Pancreas (tissue), 10 donors: ENCODE results near the gene CAPN13. TPM values are rescaled to one million over a fixed set of nuclear protein-coding genes. Genes with fewer than 3 reads are reported as not detected.

Experiments
- ATAC-seq, 4 donors: fragments of 200-7000 bp; cut with Tn5 transposase; one replicate each; pipeline versions ENCODE4 v1.8.0 to v1.9.1; 2020; ENCODE audit warnings: mild to moderate bottlenecking in 4 of 4, moderate library complexity in 4 of 4
- DNase-seq, 6 donors: peaks; one replicate each; pipeline ENCODE4 v3.0.0-alpha.2; 2020
- FAIRE-seq: peaks from 2 replicates; lab custom pipeline; 2012; peaks lifted over from hg19 to GRCh38; lab: Jason Lieb, UNC
- H3K27ac ChIP-seq, 4 donors: fragments of 200-600 bp; sonication (generic); 1 replicate in 3 of 4; 2 replicates in 1 of 4; pipeline versions ENCODE4 v1.5.0 to v1.8.0; 2020
- H3K27me3 ChIP-seq, 4 donors: fragments of 200-600 bp; one replicate each; pipeline ENCODE4 v1.8.0; 2021
- H3K36me3 ChIP-seq, 3 donors: fragments of 200-600 bp; sonication (generic) in 1 of 3; one replicate each; pipeline versions ENCODE4 v1.5.0 to v1.8.0; 2020 to 2021
- H3K4me1 ChIP-seq, 3 donors: fragments of 200-600 bp; one replicate each; pipeline ENCODE4 v1.8.0; 2021
- H3K4me3 ChIP-seq, 4 donors: fragments of 200-600 bp; sonication (generic) in 2 of 4; one replicate each; pipeline versions ENCODE4 v1.5.0 to v1.8.0; 2020 to 2021
- H3K9me3 ChIP-seq, 4 donors: fragments of 200-600 bp; one replicate each; pipeline ENCODE4 v1.8.0; 2021
- WGBS, 2 donors: extraction: QIAGEN DNeasy Blood & Tissue Kit; methylation state at CpG; one replicate each; pipeline ENCODE4 v1.1.7; 2013; 5-methylcytosine and 5-hydroxymethylcytosine counted together
- intact Hi-C, 3 donors: fragments of 100-400 bp; cut with DNase I; formaldehyde crosslinking; loops; one replicate each; pipeline versions ENCODE4 v1.11.1 to v1.14.2; 2022
- polyA plus RNA-seq, 2 donors: library from polyadenylated mRNA; stranded (reverse); fragments of 200-250 nt; gene quantifications; one replicate each; pipeline ENCODE4 v1.2.3, GENCODE V29; 2013
- total RNA-seq, 6 donors: library from RNA; stranded (reverse); fragmentation: NEBNext Ultra II Directional in 4 of 6; extraction: Animal tissue kit (Norgen Biotek cat#: 25700) in 4 of 6; gene quantifications; one replicate each; pipeline versions ENCODE4 v1.2.1 to v1.2.4, GENCODE V29; 2021 to 2023
- TF ChIP-seq, protein P1 (sequence below), 4 donors: fragments of 200-600 bp; sonication (generic) in 3 of 4; IDR thresholded peaks; one replicate each; pipeline versions ENCODE4 v1.5.0 to v1.8.0; 2021; ENCODE audit warnings: antibody characterized with exemption in 4 of 4
- donor health status: healthy with polysubstance abuse.
- donor health status: DM: no; HTN: no; CAD: no; lungs with moderate emphysema.
- donor health status: DM: no; HTN: no; CAD: no.
- donor health status: control.
- donor health status: control.
- donor health status: Bipolar disorder and iron deficiency.
- donor health status: DM: yes; HTN: yes; CAD: no.
- donor health status: DM: no; HTN: no; CAD: no.
- donor health status: DM: no; HTN: no; CAD: no.
- donor health status: DM: yes; HTN: yes; CAD: no.

Gene CAPN13
- total and polyA plus RNA-seq, 8 donors = 2.7 to 18.3 (median 6.5) TPM

DNA sequence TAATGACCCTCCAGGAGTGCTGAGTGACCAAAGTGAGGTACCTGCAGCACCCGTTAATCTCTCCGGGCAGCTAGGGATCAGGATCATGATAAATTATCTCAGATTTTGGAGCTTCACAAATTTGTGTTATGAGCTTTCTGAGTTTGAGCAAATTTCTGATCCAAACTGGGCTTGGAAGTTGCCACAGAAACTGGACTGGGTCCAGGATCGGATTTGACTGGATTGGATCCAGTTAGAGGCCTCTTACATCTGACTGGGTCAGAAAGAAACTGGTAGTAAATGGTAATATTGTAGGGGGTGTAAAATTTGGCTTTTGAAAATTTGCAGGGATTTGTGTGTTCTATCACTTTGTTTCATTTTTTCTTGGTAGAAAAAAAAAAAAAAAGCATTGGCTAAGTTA, 19.7 kb upstream of the CAPN13 start:
- no peak overlapping the region for H3K4me3 ChIP-seq
- FAIRE-seq (no peak), ATAC-seq (no peak), DNase-seq (no peak)
- TF ChIP-seq, protein P1, sequence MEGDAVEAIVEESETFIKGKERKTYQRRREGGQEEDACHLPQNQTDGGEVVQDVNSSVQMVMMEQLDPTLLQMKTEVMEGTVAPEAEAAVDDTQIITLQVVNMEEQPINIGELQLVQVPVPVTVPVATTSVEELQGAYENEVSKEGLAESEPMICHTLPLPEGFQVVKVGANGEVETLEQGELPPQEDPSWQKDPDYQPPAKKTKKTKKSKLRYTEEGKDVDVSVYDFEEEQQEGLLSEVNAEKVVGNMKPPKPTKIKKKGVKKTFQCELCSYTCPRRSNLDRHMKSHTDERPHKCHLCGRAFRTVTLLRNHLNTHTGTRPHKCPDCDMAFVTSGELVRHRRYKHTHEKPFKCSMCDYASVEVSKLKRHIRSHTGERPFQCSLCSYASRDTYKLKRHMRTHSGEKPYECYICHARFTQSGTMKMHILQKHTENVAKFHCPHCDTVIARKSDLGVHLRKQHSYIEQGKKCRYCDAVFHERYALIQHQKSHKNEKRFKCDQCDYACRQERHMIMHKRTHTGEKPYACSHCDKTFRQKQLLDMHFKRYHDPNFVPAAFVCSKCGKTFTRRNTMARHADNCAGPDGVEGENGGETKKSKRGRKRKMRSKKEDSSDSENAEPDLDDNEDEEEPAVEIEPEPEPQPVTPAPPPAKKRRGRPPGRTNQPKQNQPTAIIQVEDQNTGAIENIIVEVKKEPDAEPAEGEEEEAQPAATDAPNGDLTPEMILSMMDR (IDR thresholded peaks at IDR 0.05) = no peak
- H3K27me3 ChIP-seq = no peaks in the 10 kb centered on the region
- intact Hi-C loops = no loop called here
- no peaks in the 10 kb centered on the region for H3K9me3 ChIP-seq
- 69 to 78% methylated on average over 3 of the region's 3 CpGs for WGBS, 2 donors
- no peaks in the 10 kb centered on the region for H3K4me1 ChIP-seq
- no peak overlapping the region for H3K27ac ChIP-seq
- H3K36me3 ChIP-seq = no peaks in the 10 kb centered on the region

DNA sequence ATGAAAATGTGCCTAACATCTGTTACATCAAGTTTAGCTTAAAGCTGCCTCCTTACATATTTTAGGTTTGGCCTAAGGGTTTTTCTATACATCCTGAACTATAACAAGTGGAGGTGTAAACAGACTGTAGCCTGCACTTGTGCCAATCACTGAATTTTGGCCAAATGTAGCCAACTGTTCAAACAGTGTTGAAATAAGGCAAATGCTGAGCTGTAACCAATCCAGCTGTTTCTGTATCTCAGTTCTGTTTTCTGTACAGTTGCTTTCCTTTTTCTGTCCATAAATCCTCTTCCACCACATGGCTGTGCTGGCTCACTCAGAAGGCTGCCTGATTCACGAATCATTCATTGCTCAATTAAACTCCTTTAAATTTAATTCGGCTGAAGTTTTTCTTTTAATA, 19.2 kb upstream of the CAPN13 start:
- H3K36me3 ChIP-seq = no peaks in the 10 kb centered on the region
- H3K27me3 ChIP-seq = no peaks in the 10 kb centered on the region
- TF ChIP-seq, protein P1 (IDR thresholded peaks at IDR 0.05) = no peak
- FAIRE-seq = no peak
- no peak overlapping the region for H3K4me3 ChIP-seq
- no peak for ATAC-seq
- H3K27ac ChIP-seq = no peak overlapping the region
- WGBS, 2 donors = 57 to 58% methylated on average over 2 of the region's 2 CpGs
- no peaks in the 10 kb centered on the region for H3K4me1 ChIP-seq
- intact Hi-C loops = no loop called here
- DNase-seq = no peak
- H3K9me3 ChIP-seq = no peaks in the 10 kb centered on the region

DNA sequence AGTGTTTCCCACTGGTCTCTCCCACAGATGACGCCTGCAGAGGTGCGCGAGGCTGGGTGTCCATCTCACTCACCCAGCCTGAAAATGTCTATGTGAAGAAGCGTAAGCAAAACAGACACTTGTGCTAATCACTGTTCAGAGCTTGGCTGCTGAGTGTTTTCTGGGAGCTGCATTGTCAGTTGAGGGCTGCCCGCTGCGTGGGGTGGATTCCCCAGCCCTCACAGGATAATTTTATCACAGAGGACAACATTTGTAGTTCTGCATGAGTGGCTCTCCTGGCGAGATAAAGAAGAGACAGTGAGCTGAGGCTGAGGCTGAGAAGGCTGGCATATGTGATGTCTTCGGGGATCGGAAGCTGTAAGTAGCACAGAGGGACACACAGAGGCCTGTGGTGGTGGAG, 16.2 kb upstream of the CAPN13 start:
- H3K36me3 ChIP-seq = no peaks in the 10 kb centered on the region
- no peak for FAIRE-seq
- whole genome bisulfite sequencing, 2 donors = 85 to 86% methylated on average over 9 of the region's 9 CpGs
- H3K27me3 ChIP-seq = no peaks in the 10 kb centered on the region
- TF ChIP-seq, protein P1 (IDR thresholded peaks at IDR 0.05) = no peak
- no peaks in the 10 kb centered on the region for H3K4me1 ChIP-seq
- H3K4me3 ChIP-seq = no peak overlapping the region
- H3K27ac ChIP-seq = no peak overlapping the region
- intact Hi-C loops = no loop called here
- DNase-seq = no peak
- peak in 1 of 4 donors; percentile 25 for ATAC-seq
- H3K9me3 ChIP-seq = no peaks in the 10 kb centered on the region

DNA sequence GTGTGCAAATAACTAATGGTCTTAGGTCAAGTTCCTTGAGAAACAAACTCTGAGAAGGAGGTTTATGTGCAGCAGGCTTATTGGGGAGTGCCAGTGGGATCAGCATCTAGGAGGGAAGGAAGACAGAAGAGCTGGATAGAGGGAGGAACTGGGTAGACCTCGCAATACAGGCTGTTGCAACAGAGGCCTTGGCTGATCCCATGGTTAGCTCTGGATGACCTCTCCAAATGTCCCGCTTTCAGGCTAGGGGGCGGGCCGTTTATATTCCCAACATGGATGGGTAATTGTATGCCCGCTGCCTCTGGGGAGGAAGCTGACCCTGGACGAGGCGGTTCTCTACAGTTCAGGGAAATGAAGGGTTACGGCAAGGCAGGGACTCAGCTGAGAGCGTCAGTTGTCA, 14.7 kb upstream of the CAPN13 start:
- H3K4me3 ChIP-seq = no peak overlapping the region
- H3K4me1 ChIP-seq = no peaks in the 10 kb centered on the region
- DNase-seq (no peak), ATAC-seq (no peak), FAIRE-seq (no peak)
- H3K27me3 ChIP-seq = no peaks in the 10 kb centered on the region
- TF ChIP-seq, protein P1 (IDR thresholded peaks at IDR 0.05) = no peak
- no peaks in the 10 kb centered on the region for H3K36me3 ChIP-seq
- intact Hi-C loops = no loop called here
- no peaks in the 10 kb centered on the region for H3K9me3 ChIP-seq
- H3K27ac ChIP-seq = no peak overlapping the region
- WGBS, 2 donors = 82 to 93% methylated on average over 9 of the region's 9 CpGs

DNA sequence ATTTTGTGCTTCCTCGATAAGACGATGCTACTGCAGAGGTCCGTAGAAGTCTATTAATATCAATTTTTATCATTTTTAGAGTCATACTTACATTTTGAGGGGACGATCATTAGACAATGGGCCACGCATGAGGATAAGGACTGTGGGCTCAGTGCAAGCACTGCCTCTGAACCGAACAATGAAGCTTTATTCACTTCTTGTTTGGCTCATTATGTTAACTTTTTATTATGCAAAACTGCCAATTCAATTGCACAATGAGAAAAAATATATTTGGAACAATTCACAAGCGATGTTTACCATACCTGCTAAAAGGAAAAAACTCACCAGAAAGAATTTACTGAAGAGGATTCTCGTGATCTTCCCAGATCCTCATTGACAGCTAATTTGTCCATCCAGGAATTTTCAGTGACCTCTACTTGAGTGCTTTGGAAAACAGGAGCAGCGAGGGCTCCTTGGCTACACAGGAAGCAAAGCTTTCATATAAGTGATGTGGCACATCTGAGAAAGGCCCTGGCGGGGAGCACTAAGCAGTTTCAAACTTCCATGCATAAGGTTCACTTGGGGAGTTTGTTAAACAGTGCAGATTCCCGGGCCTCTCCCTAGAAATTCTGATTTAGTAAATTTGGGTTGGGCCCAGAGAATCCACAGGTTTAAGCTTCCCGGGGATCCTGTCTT, 13.3 kb upstream of the CAPN13 start:
- no peak for FAIRE-seq

More for the DNA sequence above, 13.3 kb upstream of the CAPN13 start:
- H3K27me3 ChIP-seq = no peaks in the 10 kb centered on the region
- WGBS, 2 donors = 77 to 84% methylated on average over 12 of the region's 12 CpGs
- DNase-seq (no peak), ATAC-seq (no peak)
- H3K36me3 ChIP-seq = no peaks in the 10 kb centered on the region
- intact Hi-C loops = no loop called here
- H3K27ac ChIP-seq = no peak overlapping the region
- TF ChIP-seq, protein P1 (IDR thresholded peaks at IDR 0.05) = no peak
- no peaks in the 10 kb centered on the region for H3K9me3 ChIP-seq
- H3K4me3 ChIP-seq = no peak overlapping the region
- H3K4me1 ChIP-seq = no peaks in the 10 kb centered on the region
